ENCODE measurements around the gene G6PD. TPM values are rescaled to one million over a fixed set of nuclear protein-coding genes. Genes with fewer than 3 reads are reported as not detected.

Gene G6PD
- total and polyA plus RNA-seq, 2 of the 8 experiments (the other 6 are each of a cell fraction or from before 2014, with no cell fraction given), result 47.3 to 55.1 TPM

DNA sequence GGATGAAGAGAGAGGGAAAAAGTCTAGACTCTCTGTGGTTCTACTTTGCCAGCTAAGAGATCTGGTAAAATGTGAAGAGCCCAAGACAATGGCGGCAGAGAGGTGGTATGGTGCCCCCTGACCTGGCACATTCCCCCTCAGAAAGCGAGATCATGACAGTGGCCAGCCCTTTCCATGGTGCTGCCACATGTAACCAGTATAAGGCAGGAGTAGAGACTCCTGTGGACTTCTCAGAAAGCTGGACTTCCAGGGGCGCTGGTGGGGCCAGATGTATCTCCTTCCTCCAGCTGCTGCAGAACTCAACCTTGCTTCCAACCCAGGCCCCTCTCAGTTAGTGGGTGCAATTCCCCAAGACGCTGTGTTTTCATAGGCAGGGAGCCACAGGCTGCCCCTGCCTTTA, 47.8 kb upstream of the G6PD start:
- H3K79me2 ChIP-seq (ENCODE audit: control insufficient read depth in 1 of 2, insufficient read depth in 2 of 2, low read length in 2 of 2), result no peaks in the 10 kb centered on the region
- H2BK15ac ChIP-seq (ENCODE audit: low read length), result no peak overlapping the region
- no peak overlapping the region for H2BK12ac ChIP-seq (ENCODE audit: low read depth, low read length)
- no peak overlapping the region for H3K27ac ChIP-seq (ENCODE audit: low read depth, low read length)
- H3K9ac ChIP-seq (replicated peaks in 1 of 4; ENCODE audit: extremely low read depth in 1 of 4, low read depth in 3 of 4, low read length in 3 of 4), result no peak overlapping the region
- H4K5ac ChIP-seq (ENCODE audit: insufficient read length, low read depth, low read length), result no peak overlapping the region
- no peak overlapping the region for H3K14ac ChIP-seq (ENCODE audit: insufficient read length)
- no peak overlapping the region for H3K4me2 ChIP-seq (ENCODE audit: insufficient read depth in 1 of 2, low read depth in 2 of 2, low read length in 2 of 2)
- FAIRE-seq (no peak), DNase-seq (ENCODE audit: low read depth in 1 of 2, low spot score in 2 of 2) (no peak)
- H4K8ac ChIP-seq (ENCODE audit: extremely low read depth, insufficient read depth, low read length), result no peak overlapping the region; the same call in 1 of the 2 replicates
- H3K27me3 ChIP-seq (replicated peaks in 1 of 4; ENCODE audit: control insufficient read depth in 3 of 4, extremely low read depth in 1 of 4, insufficient read depth in 3 of 4, low read length in 3 of 4), result no peaks in the 10 kb centered on the region
- H3K23me2 ChIP-seq (ENCODE audit: low read depth, low read length), result no peaks in the 10 kb centered on the region
- 93% methylated on average over 3 of the region's 4 CpGs; no CpG with 5 or more reads in 1 of the 2 experiments for WGBS, 2 experiments (ENCODE audit: extremely low coverage in 1 of 2, insufficient coverage in 1 of 2, insufficient read length in 1 of 2, insufficient replicate concordance in 2 of 2, low coverage in 1 of 2, low lambda C conversion rate in 2 of 2, missing lambda C conversion rate in 1 of 2)
- ChIA-PET POLR2A (ENCODE audit: partially characterized antibody) (no interaction called here), CTCF (ENCODE audit: partially characterized antibody) (interaction anchor here (1.0 to 1.1 kb wide), 2 partner anchors 9 to 18 kb away, joined by 3 to 4 read pairs; no protein-coding TSS in a partner anchor)
- no peak overlapping the region for H2BK20ac ChIP-seq (ENCODE audit: low read length)
- no peak overlapping the region for H3K4me3 ChIP-seq (ENCODE audit: extremely low read depth in 1 of 4, insufficient read depth in 2 of 4, low read depth in 3 of 4, low read length in 4 of 4)
- no peak overlapping the region for H4K91ac ChIP-seq (replicated peaks; ENCODE audit: insufficient read length, low read length)
- H4K20me1 ChIP-seq (replicated peaks in 1 of 2; ENCODE audit: control insufficient read depth in 1 of 2, insufficient read depth in 2 of 2, low read length in 2 of 2), result no peaks in the 10 kb centered on the region
- H3K18ac ChIP-seq (ENCODE audit: extremely low read depth, low read length), result no peak overlapping the region
- peaks cover 0 to 8% (median 0%) of the 10 kb centered on the region in 4 experiments; a peak in 3 of 7 replicates for H3K4me1 ChIP-seq (replicated peaks in 1 of 4; ENCODE audit: control insufficient read depth in 3 of 4, insufficient read depth in 4 of 4, low read length in 3 of 4)
- no peaks in the 10 kb centered on the region for H3K36me3 ChIP-seq (ENCODE audit: control insufficient read depth in 2 of 4, insufficient read depth in 4 of 4, low read length in 3 of 4)
- H2BK5ac ChIP-seq (ENCODE audit: low read depth, low read length), result no peak overlapping the region
- no peaks in the 10 kb centered on the region for H3K79me1 ChIP-seq (ENCODE audit: low read depth, low read length)
- H3K9me3 ChIP-seq (ENCODE audit: insufficient read depth in 2 of 2, low read depth in 1 of 2, low read length in 1 of 2), result peaks cover 3 to 8% of the 10 kb centered on the region in 2 experiments
- no peak overlapping the region for H2BK120ac ChIP-seq (replicated peaks; ENCODE audit: low read depth, low read length)
- TF ChIP-seq RAD21 (IDR thresholded peaks at IDR 0.05 in 1 of 2, conservative IDR thresholded peaks at IDR 0.05 in 1 of 2; ENCODE audit: low read depth in 2 of 2, low read length in 2 of 2), result no peak
- TF ChIP-seq, protein P1, sequence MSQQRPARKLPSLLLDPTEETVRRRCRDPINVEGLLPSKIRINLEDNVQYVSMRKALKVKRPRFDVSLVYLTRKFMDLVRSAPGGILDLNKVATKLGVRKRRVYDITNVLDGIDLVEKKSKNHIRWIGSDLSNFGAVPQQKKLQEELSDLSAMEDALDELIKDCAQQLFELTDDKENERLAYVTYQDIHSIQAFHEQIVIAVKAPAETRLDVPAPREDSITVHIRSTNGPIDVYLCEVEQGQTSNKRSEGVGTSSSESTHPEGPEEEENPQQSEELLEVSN (IDR thresholded peaks at IDR 0.05), result no peak
- TF ChIP-seq PHF8 (conservative IDR thresholded peaks at IDR 0.05; ENCODE audit: low read depth, low read length), result no peak
- no peak overlapping the region for H3K23ac ChIP-seq (ENCODE audit: insufficient read length)
- no peak overlapping the region for H2AK5ac ChIP-seq (ENCODE audit: low read depth, low read length)
- no peak overlapping the region for H3K4ac ChIP-seq (replicated peaks; ENCODE audit: insufficient read length, low read depth, low read length)
- no peak overlapping the region for H2AFZ ChIP-seq (ENCODE audit: low read length)
- no peak overlapping the region for H3K56ac ChIP-seq (replicated peaks; ENCODE audit: insufficient read length, low read depth, low read length)

Data from H1 (cell line).